Gastroesophageal sphincter (tissue), 3 donors: ENCODE measurements around the gene SEH1L.

Experiments
- CTCF ChIP-seq, 4 experiments: fragments of 200-600 bp in 2 of 4; fragments of 450-650 bp in 2 of 4; sonication (generic) in 1 of 4; IDR thresholded peaks; one replicate each; pipeline ENCODE4 v1.5.1; 2017 to 2019; ENCODE audit warnings: antibody characterized with exemption in 4 of 4, mild to moderate bottlenecking in 2 of 4, moderate library complexity in 2 of 4
- EP300 ChIP-seq: sonication (generic); formaldehyde crosslinking; IDR thresholded peaks from one replicate; pipeline ENCODE4 v1.6.1; 2017; ENCODE audit warnings: antibody characterized with exemption, mild to moderate bottlenecking
- POLR2A ChIP-seq, 2 donors: fragments of 450-650 bp; IDR thresholded peaks; one replicate each; pipeline ENCODE4 v1.6.1; 2017; ENCODE audit warnings: antibody characterized with exemption in 2 of 2, mild to moderate bottlenecking in 2 of 2, moderate library complexity in 1 of 2
- POLR2AphosphoS5 ChIP-seq: sonication (generic); formaldehyde crosslinking; IDR thresholded peaks from one replicate; pipeline ENCODE4 v1.6.1; 2017; ENCODE audit warnings: antibody characterized with exemption

GRCh38 chr18:12904012-12904516 is 43.7 kb upstream of the SEH1L start:
- TF ChIP-seq CTCF (IDR thresholded peaks at IDR 0.05) = no peak
- no peak for TF ChIP-seq POLR2A (IDR thresholded peaks at IDR 0.05)
- TF ChIP-seq EP300 = no peak
- no peak for TF ChIP-seq POLR2AphosphoS5
